Effector memory CD4-positive, alpha-beta T cell (primary cell): ENCODE measurements around the gene TPD52L1.

Source experiments
- DNase-seq, 3 donors: peaks; one replicate each; pipeline ENCODE4 v3.0.0-alpha.2; 2020
- H3K27ac ChIP-seq: 2 replicates; pipeline ENCODE4 v1.7.0; 2013; ENCODE audit warnings: mild to moderate bottlenecking, low read length, moderate library complexity; ENCODE audit not compliant: insufficient read depth, poor library complexity, severe bottlenecking
- H3K27me3 ChIP-seq: replicated peaks from 2 replicates; pipeline ENCODE4 v1.7.0; 2013; ENCODE audit warnings: mild to moderate bottlenecking, low read length; ENCODE audit not compliant: insufficient read depth, control insufficient read depth, poor library complexity, severe bottlenecking
- H3K36me3 ChIP-seq: 2 replicates; pipeline ENCODE4 v1.7.0; 2013; ENCODE audit warnings: mild to moderate bottlenecking, low read length, moderate library complexity; ENCODE audit not compliant: control insufficient read depth, insufficient read depth
- H3K4me1 ChIP-seq: 2 replicates; pipeline ENCODE4 v1.7.0; 2013; ENCODE audit warnings: low read length, mild to moderate bottlenecking; ENCODE audit not compliant: control insufficient read depth, insufficient read depth, poor library complexity, severe bottlenecking
- H3K4me3 ChIP-seq: 2 replicates; pipeline ENCODE4 v1.7.0; 2013; ENCODE audit warnings: low read length, low read depth, mild to moderate bottlenecking; ENCODE audit not compliant: insufficient read depth, poor library complexity, severe bottlenecking
- H3K9me3 ChIP-seq: 2 replicates; pipeline ENCODE4 v1.7.0; 2013; ENCODE audit warnings: mild to moderate bottlenecking, low read length, moderate library complexity; ENCODE audit not compliant: control insufficient read depth

Gene TPD52L1

DNA sequence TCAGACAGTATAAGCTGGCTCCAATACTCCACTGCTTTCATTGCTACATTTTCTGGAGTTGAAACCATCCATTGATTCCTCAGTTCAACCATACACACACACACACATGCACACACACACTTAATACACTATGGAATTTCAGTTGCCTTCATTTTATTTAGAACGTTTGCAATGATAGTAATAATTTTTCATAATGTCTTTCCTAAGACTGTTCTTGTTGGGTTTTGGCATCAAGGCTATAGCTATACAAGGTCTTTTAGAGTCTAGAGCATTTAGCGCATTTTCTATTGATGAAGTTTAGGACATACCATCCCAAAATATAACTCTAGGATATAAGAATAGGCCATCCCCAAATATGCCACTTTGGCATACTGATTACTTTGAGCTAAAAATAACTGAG lies 15.5 kb upstream of the TPD52L1 start:
- Histone ChIP-seq H3K4me1 (no peaks in the 10 kb centered on the region), H3K9me3 (no peaks in the 10 kb centered on the region), H3K27ac (no peak overlapping the region), H3K27me3 (no peaks in the 10 kb centered on the region), H3K36me3 (no peaks in the 10 kb centered on the region), H3K4me3 (no peak overlapping the region)
- no peak for DNase-seq

GRCh38 chr6:125140808-125141207 lies 12.8 kb upstream of the TPD52L1 start:
- no peaks in the 10 kb centered on the region for H3K4me1 ChIP-seq
- H3K9me3 ChIP-seq: no peaks in the 10 kb centered on the region
- DNase-seq: no peak
- no peak overlapping the region for H3K27ac ChIP-seq
- no peaks in the 10 kb centered on the region for H3K36me3 ChIP-seq
- H3K27me3 ChIP-seq: no peaks in the 10 kb centered on the region
- H3K4me3 ChIP-seq: no peak overlapping the region

DNA sequence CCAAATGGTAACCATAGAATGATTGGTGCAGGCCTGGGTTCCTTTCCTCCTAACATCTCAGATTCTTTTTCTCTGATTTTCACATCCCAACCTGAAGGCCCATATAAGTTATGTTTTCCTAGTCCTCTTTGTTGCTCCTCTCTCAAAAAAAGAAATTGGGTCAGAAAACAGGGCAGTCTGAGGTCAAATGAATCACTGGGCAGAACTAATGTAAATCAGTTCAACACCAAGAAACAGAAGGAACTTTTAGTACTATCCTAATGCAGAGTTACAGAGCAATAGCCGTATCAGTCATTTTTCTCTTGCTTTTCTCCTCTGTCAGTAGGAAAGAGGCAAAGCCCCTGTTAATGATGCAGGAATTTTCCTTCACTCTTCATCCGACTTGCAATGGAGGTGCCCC lies 11.0 kb upstream of the TPD52L1 start:
- Histone ChIP-seq H3K27me3 (no peaks in the 10 kb centered on the region), H3K27ac (no peak overlapping the region), H3K4me3 (no peak overlapping the region), H3K4me1 (no peaks in the 10 kb centered on the region), H3K9me3 (no peaks in the 10 kb centered on the region), H3K36me3 (no peaks in the 10 kb centered on the region)
- DNase-seq: no peak

DNA sequence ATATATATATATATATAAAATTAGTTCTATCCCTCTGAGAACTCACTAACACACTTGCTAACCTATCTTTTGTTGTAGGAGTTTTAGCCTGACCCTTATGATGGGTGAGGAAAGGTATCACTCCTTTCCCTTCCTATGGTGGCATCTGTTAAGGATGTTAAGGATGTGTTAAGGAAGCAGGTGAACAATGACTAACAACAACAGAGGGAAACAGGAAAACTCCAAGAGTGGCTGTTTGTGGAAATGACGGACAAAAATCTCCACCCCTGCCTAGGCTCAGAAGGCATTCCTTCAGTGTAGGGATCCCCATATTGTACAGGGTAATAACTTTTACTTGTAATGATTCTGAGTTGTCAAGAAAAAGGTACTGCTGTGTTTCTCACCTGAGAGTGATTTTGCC lies 8.8 kb upstream of the TPD52L1 start:
- H3K27ac ChIP-seq: no peak overlapping the region
- H3K27me3 ChIP-seq: no peaks in the 10 kb centered on the region
- DNase-seq: no peak
- no peak overlapping the region for H3K4me3 ChIP-seq
- no peaks in the 10 kb centered on the region for H3K4me1 ChIP-seq
- H3K36me3 ChIP-seq: no peaks in the 10 kb centered on the region
- H3K9me3 ChIP-seq: no peaks in the 10 kb centered on the region

GRCh38 chr6:125149256-125150144 lies 4.1 kb upstream of the TPD52L1 start:
- no peak for DNase-seq
- H3K27ac ChIP-seq: no peak overlapping the region
- peaks cover 5% of the 10 kb centered on the region for H3K27me3 ChIP-seq
- H3K4me3 ChIP-seq: no peak overlapping the region
- no peaks in the 10 kb centered on the region for H3K9me3 ChIP-seq
- no peaks in the 10 kb centered on the region for H3K36me3 ChIP-seq
- peaks cover 5% of the 10 kb centered on the region for H3K4me1 ChIP-seq

- Histone ChIP-seq H3K4me1 (peaks cover 5% of the 10 kb centered on the region), H3K4me3 (no peak overlapping the region), H3K36me3 (no peaks in the 10 kb centered on the region), H3K27ac (no peak overlapping the region), H3K9me3 (no peaks in the 10 kb centered on the region), H3K27me3 (peaks cover 9% of the 10 kb centered on the region)
- no peak for DNase-seq
Observed at GRCh38 chr6:125151700-125152099, 1.9 kb upstream of the TPD52L1 start.

DNA sequence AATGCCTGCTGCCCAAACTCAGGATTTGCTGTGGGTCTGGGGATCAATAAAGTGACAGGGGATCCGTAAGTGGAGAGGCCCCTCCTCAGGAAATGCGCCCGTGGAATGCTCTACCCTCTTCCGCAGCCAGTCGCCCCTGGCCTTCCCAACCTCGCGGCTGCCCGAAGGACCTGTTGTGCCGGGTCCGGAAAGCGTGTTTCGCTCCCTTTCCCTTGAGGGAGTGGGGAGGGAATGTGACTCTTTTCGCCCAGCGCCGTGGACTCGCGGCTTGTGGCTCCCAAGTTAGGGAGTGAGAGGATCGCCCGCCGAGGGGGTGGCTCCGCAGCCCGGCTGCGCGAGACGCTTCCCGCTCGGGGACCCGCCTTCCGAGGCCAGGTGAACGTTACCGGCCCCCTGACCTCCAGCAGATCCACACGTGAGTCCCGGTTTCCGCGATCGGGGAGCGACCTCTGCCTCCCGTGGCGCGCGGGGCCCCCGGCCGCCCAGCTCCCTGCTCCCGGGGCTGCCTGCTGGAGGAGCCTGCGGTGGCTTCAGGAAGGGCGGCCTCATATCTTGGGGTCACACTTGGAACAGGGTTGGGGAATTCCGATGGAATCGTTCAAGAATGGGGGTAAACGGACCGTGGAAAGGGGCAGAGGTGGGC lies 666 bp downstream of the TPD52L1 start:
- peak overlapping the region; percentile 57 for H3K4me3 ChIP-seq
- no peak for DNase-seq
- no peaks in the 10 kb centered on the region for H3K36me3 ChIP-seq
- H3K27ac ChIP-seq: no peak overlapping the region
- H3K9me3 ChIP-seq: no peaks in the 10 kb centered on the region
- peaks cover 5% of the 10 kb centered on the region for H3K4me1 ChIP-seq
- peaks cover 9% of the 10 kb centered on the region for H3K27me3 ChIP-seq

DNA sequence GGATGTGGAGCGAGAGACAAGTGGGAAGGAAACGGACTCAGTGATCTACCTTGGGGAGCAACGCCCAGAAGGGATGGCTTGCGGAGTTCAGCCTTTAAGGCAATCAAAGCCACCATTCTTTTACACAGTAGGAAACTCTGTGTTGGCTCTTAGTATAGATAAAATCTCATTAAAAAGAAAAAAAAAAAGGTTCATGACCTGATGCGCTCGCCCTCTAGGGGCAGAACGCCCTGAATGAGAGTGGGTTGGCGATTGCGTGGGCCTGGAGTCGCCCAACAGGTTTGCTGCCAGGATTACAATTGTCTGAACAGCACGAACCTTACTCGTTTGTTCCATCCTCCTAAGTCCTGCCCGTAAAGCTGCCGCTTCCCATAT lies 1.2 kb downstream of the TPD52L1 start:
- no peak overlapping the region for H3K27ac ChIP-seq
- no peaks in the 10 kb centered on the region for H3K9me3 ChIP-seq
- H3K4me1 ChIP-seq: peaks cover 5% of the 10 kb centered on the region
- peak overlapping the region; percentile 57 for H3K4me3 ChIP-seq
- H3K27me3 ChIP-seq: peaks cover 9% of the 10 kb centered on the region
- no peak for DNase-seq
- H3K36me3 ChIP-seq: no peaks in the 10 kb centered on the region

DNA sequence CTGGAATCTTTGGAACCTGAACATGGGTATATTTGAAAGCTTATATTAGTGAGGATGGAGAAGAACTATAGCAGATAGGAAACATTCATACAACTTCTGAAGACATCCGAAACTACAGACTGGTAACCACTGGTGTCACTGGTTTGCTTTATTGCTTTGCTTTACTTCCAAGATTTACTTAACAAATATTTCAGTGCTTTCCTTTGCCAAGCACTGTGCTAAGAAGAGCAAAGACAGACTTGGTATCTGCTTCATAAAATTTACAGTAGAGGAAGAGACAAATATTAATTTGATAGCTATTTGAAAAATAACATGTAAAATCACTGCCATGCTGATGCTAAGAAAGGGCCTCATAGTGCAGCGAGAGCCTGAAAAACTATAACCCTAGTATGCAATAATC lies 1.8 kb downstream of the TPD52L1 start:
- Histone ChIP-seq H3K27me3 (peaks cover 9% of the 10 kb centered on the region), H3K9me3 (no peaks in the 10 kb centered on the region), H3K36me3 (no peaks in the 10 kb centered on the region), H3K4me3 (no peak overlapping the region), H3K27ac (no peak overlapping the region), H3K4me1 (peaks cover 5% of the 10 kb centered on the region)
- DNase-seq: no peak

- no peaks in the 10 kb centered on the region for H3K9me3 ChIP-seq
- no peak overlapping the region for H3K4me3 ChIP-seq
- H3K36me3 ChIP-seq: no peaks in the 10 kb centered on the region
- H3K4me1 ChIP-seq: peaks cover 5% of the 10 kb centered on the region
- no peak for DNase-seq
- no peak overlapping the region for H3K27ac ChIP-seq
- H3K27me3 ChIP-seq: peaks cover 9% of the 10 kb centered on the region
Observed at GRCh38 chr6:125156496-125156895, 2.9 kb downstream of the TPD52L1 start.
